Neural cell (in vitro differentiated cells): ENCODE measurements around the gene MAD1L1. TPM values are rescaled to one million over a fixed set of nuclear protein-coding genes. Genes with fewer than 3 reads are reported as not detected.

Experiments
- H2AFZ ChIP-seq: fragments of 200-600, 300-800 bp; sonication (generic), shearing (Covaris generic); 2 replicates; pipeline ENCODE4 v1.6.0; 2014; ENCODE audit warnings: low read depth, mild to moderate bottlenecking, antibody characterized with exemption, low read length, moderate library complexity
- H3F3A ChIP-seq: fragments of 200-600 bp; shearing (Covaris generic); 2 replicates; pipeline ENCODE4 v1.6.1; 2016; ENCODE audit warnings: mild to moderate bottlenecking, moderate library complexity, mixed read lengths, antibody characterized with exemption, low read length; ENCODE audit not compliant: insufficient read depth, poor library complexity, severe bottlenecking
- H3K27ac ChIP-seq: fragments of 200-600, 300-800 bp; sonication (generic), shearing (Covaris generic); 2 replicates; pipeline ENCODE4 v1.5.1; 2014; ENCODE audit warnings: mild to moderate bottlenecking, low read length, moderate library complexity
- H3K27me3 ChIP-seq: fragments of 300-800, 200-600 bp; sonication (generic), shearing (Covaris generic); 2 replicates; pipeline ENCODE4 v1.6.0; 2014; ENCODE audit warnings: mild to moderate bottlenecking, low read depth, low read length, moderate library complexity; ENCODE audit not compliant: insufficient read depth
- H3K36me3 ChIP-seq: fragments of 300-800, 200-600 bp; sonication (generic), shearing (Covaris generic); 2 replicates; pipeline ENCODE4 v1.5.1; 2014; ENCODE audit warnings: mild to moderate bottlenecking, antibody characterized with exemption, low read length, moderate library complexity; ENCODE audit not compliant: insufficient read depth
- H3K4me2 ChIP-seq: fragments of 300-800, 200-600 bp; sonication (generic), shearing (Covaris generic); 2 replicates; pipeline ENCODE4 v1.6.0; 2014; ENCODE audit warnings: mild to moderate bottlenecking, low read length
- H3K4me3 ChIP-seq: fragments of 300-800, 200-600 bp; sonication (generic), shearing (Covaris generic); 2 replicates; pipeline ENCODE4 v1.5.1; 2014; ENCODE audit warnings: mild to moderate bottlenecking, low read length, moderate library complexity
- H3K79me2 ChIP-seq: fragments of 200-600 bp; shearing (Covaris generic); replicated peaks from 2 replicates; pipeline ENCODE4 v1.6.0; 2014; ENCODE audit warnings: mild to moderate bottlenecking, low read length, moderate library complexity; ENCODE audit not compliant: insufficient read depth
- H3K9ac ChIP-seq: fragments of 300-800, 200-600 bp; sonication (generic), shearing (Covaris generic); 2 replicates; pipeline ENCODE4 v1.6.1; 2016; ENCODE audit warnings: mild to moderate bottlenecking, low read length, mixed read lengths
- H3K9me2 ChIP-seq: fragments of 200-600 bp; shearing (Covaris generic); 2 replicates; pipeline ENCODE4 v1.6.1; 2016; ENCODE audit warnings: mild to moderate bottlenecking, low read length, mixed read lengths; ENCODE audit not compliant: insufficient read depth
- H3K9me3 ChIP-seq: fragments of 200-600, 300-800 bp; sonication (generic), shearing (Covaris generic); 2 replicates; pipeline ENCODE4 v1.6.1; 2016; ENCODE audit warnings: mild to moderate bottlenecking, mixed run types, low read length, moderate library complexity, mixed read lengths
- H4K20me1 ChIP-seq: fragments of 200-600 bp; shearing (Covaris generic); 2 replicates; pipeline ENCODE4 v1.6.1; 2016; ENCODE audit warnings: mild to moderate bottlenecking, mixed run types; ENCODE audit not compliant: insufficient read depth
- CTCF ChIP-seq: fragments of 450-650 bp; IDR thresholded peaks from 2 replicates; pipeline ENCODE4 v1.5.1; 2014; ENCODE audit warnings: antibody characterized with exemption, mild to moderate bottlenecking, moderate library complexity; ENCODE audit not compliant: poor library complexity, severe bottlenecking
- EP300 ChIP-seq: fragments of 450-650 bp; conservative IDR thresholded peaks from 2 replicates; pipeline ENCODE4 v1.6.1; 2014; ENCODE audit warnings: antibody characterized with exemption, mild to moderate bottlenecking, moderate library complexity; ENCODE audit not compliant: poor library complexity, severe bottlenecking
- EZH2 ChIP-seq: fragments of 200-600, 300-800 bp; shearing (Covaris generic), sonication (generic); IDR thresholded peaks from 2 replicates; pipeline ENCODE4 v1.6.1; 2014; ENCODE audit warnings: antibody characterized with exemption, low read length, borderline replicate concordance, mild to moderate bottlenecking; ENCODE audit not compliant: insufficient read depth, poor library complexity, severe bottlenecking
- MXI1 ChIP-seq: fragments of 450-650 bp; conservative IDR thresholded peaks from 2 replicates; pipeline ENCODE4 v1.6.1; 2014; ENCODE audit warnings: antibody characterized with exemption, mild to moderate bottlenecking; ENCODE audit not compliant: poor library complexity, severe bottlenecking
- POLR2AphosphoS5 ChIP-seq: IDR thresholded peaks from 2 replicates; pipeline ENCODE4 v1.6.1; 2012
- RAD21 ChIP-seq: fragments of 450-650 bp; conservative IDR thresholded peaks from 2 replicates; pipeline ENCODE4 v1.6.1; 2014; ENCODE audit warnings: antibody characterized with exemption, mild to moderate bottlenecking, moderate library complexity
- REST ChIP-seq: IDR thresholded peaks from 2 replicates; pipeline ENCODE4 v1.6.1; 2012; ENCODE audit warnings: borderline replicate concordance
- SMC3 ChIP-seq: fragments of 450-650 bp; conservative IDR thresholded peaks from 2 replicates; pipeline ENCODE4 v1.6.1; 2014; ENCODE audit warnings: antibody characterized with exemption, mild to moderate bottlenecking, moderate library complexity; ENCODE audit not compliant: poor library complexity
- TAF1 ChIP-seq: IDR thresholded peaks from 2 replicates; pipeline ENCODE4 v1.6.1; 2012; ENCODE audit warnings: low read depth
- polyA plus RNA-seq: library from polyadenylated mRNA; depleted of rRNA; stranded (reverse); fragments of >200 nt; gene quantifications from 2 replicates; pipeline ENCODE4 v1.2.3, GENCODE V29; 2014

Gene MAD1L1
- polyA plus RNA-seq, 1 donor from 2014 or later, result 31.4 TPM

GRCh38 chr7:2239242-2239641 lies 6.5 kb upstream of the MAD1L1 start:
- Histone ChIP-seq H3K9ac (no peak overlapping the region), H3F3A (no peaks in the 10 kb centered on the region), H3K36me3 (no peaks in the 10 kb centered on the region), H3K4me3 (no peak overlapping the region), H4K20me1 (no peaks in the 10 kb centered on the region), H3K79me2 (peaks cover 18% of the 10 kb centered on the region), H3K4me2 (no peak overlapping the region), H3K27me3 (no peaks in the 10 kb centered on the region), H3K27ac (no peak overlapping the region), H2AFZ (no peak overlapping the region), H3K9me2 (no peaks in the 10 kb centered on the region), H3K9me3 (no peaks in the 10 kb centered on the region)
- TF ChIP-seq SMC3, result no peak
- TF ChIP-seq MXI1, result no peak
- no peak for TF ChIP-seq TAF1

GRCh38 chr7:2237109-2237602 lies 4.4 kb upstream of the MAD1L1 start:
- Histone ChIP-seq H3K79me2 (peaks cover 19% of the 10 kb centered on the region), H3K4me3 (no peak overlapping the region), H3K27me3 (no peaks in the 10 kb centered on the region), H2AFZ (no peak overlapping the region), H3K36me3 (no peaks in the 10 kb centered on the region), H3K9me2 (no peaks in the 10 kb centered on the region), H3K9me3 (no peaks in the 10 kb centered on the region), H3K4me2 (no peak overlapping the region), H3F3A (no peaks in the 10 kb centered on the region), H4K20me1 (no peaks in the 10 kb centered on the region), H3K27ac (no peak overlapping the region), H3K9ac (no peak overlapping the region)
- TF ChIP-seq MXI1 (no peak), SMC3 (no peak), EP300 (no peak), EZH2 (no peak), RAD21 (no peak)

GRCh38 chr7:2233926-2234325 lies 1.2 kb upstream of the MAD1L1 start:
- H3F3A ChIP-seq, result no peaks in the 10 kb centered on the region
- no peaks in the 10 kb centered on the region for H3K9me2 ChIP-seq
- H3K27ac ChIP-seq, result no peak overlapping the region
- no peaks in the 10 kb centered on the region for H3K27me3 ChIP-seq
- H3K36me3 ChIP-seq, result no peaks in the 10 kb centered on the region
- peaks cover 17% of the 10 kb centered on the region for H3K79me2 ChIP-seq
- H3K4me2 ChIP-seq, result no peak overlapping the region
- no peaks in the 10 kb centered on the region for H3K9me3 ChIP-seq
- no peak overlapping the region for H3K9ac ChIP-seq
- no peak overlapping the region for H2AFZ ChIP-seq
- TF ChIP-seq POLR2AphosphoS5 (no peak), TAF1 (no peak), MXI1 (no peak), EZH2 (no peak), REST (no peak), EP300 (no peak), CTCF (no peak), SMC3 (no peak)
- H3K4me3 ChIP-seq, result no peak overlapping the region
- no peaks in the 10 kb centered on the region for H4K20me1 ChIP-seq
